ENCODE measurements around the gene AP2A1.

GRCh38 chr19:49755956-49756355 is 10.8 kb upstream of the AP2A1 start:
- no peak for TF ChIP-seq POLR2AphosphoS5 (IDR thresholded peaks at IDR 0.05)
- TF ChIP-seq CTCF (IDR thresholded peaks at IDR 0.05) = no peak

Measured in gastroesophageal sphincter (tissue), 3 donors.